COLO668 (cell line): Measurements from ENCODE around the gene PADI6.
"Not testable (repeated sequence)": the region's sequence is repeated elsewhere in the genome, so short reads cannot be mapped to it uniquely, and the experiment has no call there.

ENCODE experiments used
- DNase-seq: peaks from one replicate; lab custom pipeline; 2025; ENCODE audit not compliant: unreplicated experiment; lab: John Stamatoyannopoulos, UW

Gene PADI6

DNA sequence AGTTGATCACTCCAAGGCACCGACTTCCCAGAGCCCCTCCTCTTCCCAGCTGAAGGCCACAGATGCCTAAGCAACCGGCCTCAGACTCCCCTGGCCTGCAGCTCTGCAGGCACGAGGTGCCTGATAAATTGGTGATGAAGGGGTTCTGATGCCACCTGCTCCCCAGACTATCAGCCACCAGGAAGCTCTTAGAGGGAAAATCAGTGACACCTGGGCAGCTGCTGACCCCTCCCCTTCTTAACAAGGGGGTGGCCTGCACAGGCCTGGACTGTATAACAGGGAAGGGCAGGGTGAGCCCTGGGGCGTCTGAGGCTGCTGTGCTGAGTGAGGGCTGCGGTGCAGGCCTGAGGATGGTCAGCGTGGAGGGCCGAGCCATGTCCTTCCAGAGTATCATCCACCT, at the start of gene PADI6:
PADI6 (plus strand) TSS at position 301 of the 400 bp plus-strand sequence; CDS start at position 351, 50 bp downstream.
- no peak for DNase-seq

GRCh38 chr1:17328855-17329254, 43.1 kb upstream of the PADI6 start:
- no peak for DNase-seq

DNA sequence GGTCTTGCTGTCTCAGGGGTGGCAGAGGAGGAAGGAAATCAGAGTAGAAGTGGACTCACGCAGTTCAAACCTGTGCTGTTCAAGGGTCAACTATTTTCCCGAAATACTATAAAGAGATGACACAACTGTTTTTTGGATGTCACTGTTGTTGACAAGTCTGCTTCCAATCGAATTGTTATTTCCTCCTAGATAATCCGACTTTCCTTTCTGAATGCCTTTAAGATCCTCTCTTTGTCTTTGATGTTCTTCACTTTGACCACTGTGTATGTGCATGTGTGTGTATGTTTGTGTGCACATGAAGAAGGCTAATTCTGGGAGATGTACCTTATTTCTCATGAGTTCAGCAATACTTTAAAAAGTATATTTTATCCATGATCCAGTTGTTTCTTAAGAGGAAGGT, 42.4 kb upstream of the PADI6 start:
- DNase-seq: no peak

GRCh38 chr1:17330856-17331255, 41.1 kb upstream of the PADI6 start:
- no peak for DNase-seq

- no peak for DNase-seq
Observed at GRCh38 chr1:17333081-17333480, 38.9 kb upstream of the PADI6 start.

GRCh38 chr1:17335821-17336710, 35.9 kb upstream of the PADI6 start:
- DNase-seq: peak; percentile 82

GRCh38 chr1:17338706-17339493, 33.1 kb upstream of the PADI6 start:
- no peak for DNase-seq

DNA sequence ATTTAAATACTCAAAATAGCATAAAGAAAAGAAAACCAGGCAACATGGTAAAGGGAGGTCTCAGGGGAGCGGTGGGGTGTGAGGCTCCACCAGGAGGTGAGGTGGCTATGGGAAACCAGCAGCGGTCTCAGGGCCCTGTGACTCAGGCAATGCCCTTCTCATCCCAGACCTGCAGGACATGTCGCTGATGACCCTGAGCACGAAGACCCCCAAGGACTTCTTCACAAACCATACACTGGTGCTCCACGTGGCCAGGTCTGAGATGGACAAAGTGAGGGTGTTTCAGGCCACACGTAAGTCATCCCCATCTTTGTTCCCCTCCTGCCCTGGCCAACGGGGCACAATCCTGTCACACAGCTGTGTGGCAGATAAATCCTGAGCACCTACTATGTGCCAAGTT, 32.5 kb upstream of the PADI6 start:
- DNase-seq: no peak

DNA sequence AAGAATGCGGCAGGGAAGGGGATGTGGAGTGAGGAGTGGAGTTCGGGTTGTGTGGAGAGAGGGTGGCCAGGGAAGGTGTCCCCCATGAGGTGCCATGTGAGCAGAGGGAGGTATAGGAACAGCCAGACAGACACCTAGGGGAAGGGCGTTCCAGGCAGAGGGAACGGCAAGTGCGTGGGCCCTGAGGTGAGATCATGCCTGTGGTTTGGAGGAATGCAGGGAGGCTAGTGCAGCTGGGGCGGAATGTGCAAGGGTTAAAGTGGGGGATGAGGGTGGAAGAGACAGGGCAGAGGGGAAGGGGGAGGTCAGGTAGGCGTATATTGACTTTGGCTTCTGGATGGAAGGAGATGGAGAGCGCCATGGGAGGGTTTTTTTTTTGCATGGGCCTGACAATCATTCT, 31.6 kb upstream of the PADI6 start:
- DNase-seq: no peak

GRCh38 chr1:17342014-17342441, 30.0 kb upstream of the PADI6 start:
- DNase-seq: no peak

DNA sequence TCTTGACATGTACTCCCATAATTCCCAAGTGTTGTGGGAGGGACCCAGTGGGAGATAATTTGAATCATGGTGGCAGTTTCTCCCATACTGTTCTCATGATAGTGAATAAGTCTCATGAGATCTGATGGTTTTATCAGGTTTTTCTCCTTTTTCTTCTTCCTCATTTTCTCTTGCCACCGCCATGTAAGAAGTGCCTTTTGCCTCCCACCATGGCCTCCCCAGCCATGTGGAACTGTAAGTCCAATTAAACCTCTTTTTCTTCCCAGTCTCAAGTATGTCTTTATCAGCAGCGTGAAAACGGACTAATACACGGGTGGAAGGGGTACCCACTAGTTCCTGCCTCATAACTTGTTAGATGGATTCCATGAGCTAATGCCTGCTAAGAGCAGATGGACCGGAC, 26.5 kb upstream of the PADI6 start:
- not testable (repeated sequence) for DNase-seq

DNA sequence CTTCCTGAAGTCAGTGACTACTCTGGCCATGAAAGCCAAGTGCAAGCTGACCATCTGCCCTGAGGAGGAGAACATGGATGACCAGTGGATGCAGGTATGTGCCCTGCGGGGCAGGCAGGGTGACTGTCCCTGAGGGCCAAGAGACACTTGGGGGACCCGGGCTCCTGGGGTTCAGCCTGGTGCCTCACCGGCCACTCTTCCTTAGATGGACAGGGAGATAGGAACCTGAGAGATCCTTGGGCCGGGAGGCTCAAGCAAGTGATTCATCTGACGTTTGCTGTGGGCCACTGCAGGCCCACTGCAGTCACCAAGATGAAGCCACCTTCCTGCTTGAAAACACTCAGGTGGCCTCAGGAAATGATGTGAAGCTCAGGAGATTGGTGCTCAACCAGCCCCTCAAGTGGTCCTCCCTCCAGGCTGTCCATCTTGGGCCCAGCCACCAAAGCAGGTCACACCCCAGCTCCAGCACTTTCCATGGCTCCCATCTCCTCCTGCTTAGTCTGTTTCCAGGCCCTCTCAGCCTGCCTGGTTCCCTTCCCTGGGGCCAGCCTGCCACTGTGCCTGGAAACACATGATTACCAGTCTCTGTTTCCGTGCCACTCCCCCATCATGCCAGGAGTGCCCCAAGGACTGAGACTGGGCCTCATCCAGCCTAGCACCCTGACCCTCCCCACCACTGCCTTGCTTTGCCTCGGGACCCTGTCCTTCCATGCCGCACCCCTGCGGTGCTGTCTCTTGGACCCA, 25.8 kb upstream of the PADI6 start:
- no peak for DNase-seq

DNA sequence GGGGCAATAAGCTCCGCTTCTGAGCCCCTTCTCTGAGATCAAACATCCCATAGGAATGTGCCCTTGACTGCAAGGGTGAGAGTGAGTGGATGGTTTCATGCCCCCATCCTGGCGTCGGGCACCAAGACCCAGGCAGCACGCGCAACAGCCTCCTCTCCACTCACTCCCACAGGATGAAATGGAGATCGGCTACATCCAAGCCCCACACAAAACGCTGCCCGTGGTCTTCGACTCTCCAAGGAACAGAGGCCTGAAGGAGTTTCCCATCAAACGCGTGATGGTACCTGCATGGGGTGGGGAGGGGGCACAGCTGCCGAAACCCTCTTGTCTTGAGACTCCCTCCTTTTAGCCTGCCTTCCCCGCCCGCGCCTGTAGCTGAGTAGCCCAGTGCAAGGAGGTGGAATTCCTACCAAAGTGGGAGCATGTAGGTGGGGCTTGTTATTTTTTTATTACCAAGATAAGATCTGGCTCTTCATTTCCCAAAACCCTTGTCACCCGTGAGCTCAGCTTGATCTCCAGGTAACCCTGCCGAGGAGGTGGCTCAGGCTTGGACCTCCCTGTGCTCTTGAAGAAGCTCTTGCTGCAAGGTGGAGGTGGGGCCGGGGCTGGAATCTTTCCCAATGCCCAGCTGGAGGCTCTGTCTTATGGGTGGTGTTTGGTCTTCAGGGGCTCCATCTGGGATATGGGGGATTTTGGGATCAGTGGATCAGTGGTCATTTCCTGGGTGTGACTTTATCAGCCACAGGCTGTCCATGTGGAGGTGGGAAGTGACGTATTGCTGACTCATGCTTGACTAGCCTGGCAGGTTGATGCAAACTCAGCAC, 24.0 kb upstream of the PADI6 start:
- no peak for DNase-seq

DNA sequence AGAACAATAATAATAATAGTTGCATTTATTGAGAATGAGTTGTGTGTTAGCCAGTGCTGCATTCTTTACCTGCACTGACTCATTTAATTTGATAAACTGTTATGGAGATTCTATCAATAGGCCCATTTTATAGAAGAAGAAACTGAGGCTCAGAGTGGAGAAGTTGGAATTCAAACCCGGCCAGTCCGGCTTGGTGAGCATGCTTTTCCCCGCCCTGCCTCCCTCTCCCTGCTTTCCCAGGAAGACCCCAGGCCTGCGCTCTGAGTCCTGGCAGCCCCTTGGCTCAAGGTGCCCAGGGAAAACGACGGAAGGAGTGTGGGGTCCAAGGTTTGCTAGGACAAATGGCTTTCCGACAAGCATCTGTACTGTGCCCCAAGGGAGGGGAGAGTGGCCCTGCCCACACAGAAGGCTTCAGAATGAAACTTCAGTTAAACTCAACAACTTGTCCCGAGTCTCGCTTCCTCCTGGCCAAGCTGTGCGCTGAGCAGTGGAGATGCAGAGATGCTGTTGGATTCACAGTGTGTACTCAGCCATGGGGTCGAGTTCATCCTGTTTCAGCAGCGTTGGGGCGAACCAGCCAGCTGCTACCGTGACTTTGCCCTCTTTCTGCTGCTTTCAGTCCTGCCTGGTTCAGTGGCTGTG, 23.3 kb upstream of the PADI6 start:
- DNase-seq: no peak

DNA sequence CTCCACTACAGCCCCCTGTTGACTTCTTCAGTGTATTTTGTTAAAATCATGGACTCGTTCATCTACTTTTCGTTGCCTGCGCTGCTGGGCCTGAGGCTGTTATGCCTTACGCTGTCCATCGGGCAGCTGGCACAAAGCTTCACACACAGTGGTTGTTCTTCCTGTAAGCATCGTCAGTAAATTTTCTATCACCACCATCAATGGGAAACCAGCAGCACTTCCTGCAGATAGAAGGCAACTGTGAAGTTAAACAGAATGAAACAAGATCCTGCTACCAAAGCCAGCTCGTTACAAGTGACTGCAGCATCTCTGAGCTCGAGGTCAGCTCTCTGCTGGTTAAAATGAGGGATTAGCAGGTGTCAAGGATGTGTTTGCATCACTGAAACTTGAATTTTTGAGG, 21.9 kb upstream of the PADI6 start:
- DNase-seq: no peak

DNA sequence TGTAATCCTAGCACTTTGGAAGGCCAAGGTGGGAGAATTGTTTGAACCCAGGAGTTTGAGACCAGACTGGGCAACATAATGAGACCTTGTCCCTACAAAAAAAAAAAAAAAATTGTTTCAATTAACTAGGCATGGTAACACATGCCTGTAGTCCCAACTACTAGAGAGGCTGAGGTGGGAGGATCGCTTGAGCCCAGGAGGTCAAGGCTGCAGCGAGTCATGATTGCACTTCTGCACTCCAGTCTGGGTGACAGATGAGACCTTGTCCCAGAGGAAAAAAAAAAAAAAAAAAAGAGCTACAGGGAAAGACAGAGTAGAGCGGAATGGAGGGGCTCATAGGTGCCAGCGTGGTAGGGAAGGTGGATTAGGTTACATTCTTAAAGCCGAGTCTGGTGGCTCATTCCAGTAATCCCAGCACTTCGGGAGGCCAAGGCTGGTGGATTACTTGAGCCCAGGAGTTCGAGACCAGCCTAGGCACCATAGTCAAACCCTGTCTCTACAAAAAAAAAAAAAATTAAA, 21.0 kb upstream of the PADI6 start:
- DNase-seq: no peak

- no peak for DNase-seq
Observed at GRCh38 chr1:17351598-17352324, 20.2 kb upstream of the PADI6 start.

DNA sequence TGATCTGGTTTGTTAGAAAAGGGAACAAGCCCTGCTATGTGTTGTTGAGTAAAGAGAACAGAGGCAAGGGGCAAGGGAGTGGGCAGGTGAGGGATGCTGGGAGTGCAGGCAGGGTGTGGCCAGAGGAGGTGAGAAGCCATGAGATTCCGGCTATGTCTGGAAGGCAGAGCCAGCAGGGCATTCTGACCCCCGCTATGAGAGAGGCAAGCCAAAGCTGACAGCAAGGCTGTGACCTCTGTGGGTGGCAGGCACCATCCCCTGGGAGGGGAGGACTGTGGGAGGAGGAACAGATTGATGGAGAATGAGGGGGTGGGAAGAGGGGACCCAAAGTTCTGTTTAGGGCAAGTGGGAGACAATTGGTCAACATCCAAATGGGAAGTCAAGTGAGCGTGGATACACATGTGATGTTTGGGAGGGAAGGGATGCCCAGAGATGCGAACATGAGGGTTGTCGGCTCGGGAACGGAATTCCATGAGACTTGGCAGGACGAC, 19.5 kb upstream of the PADI6 start:
- DNase-seq: no peak

DNA sequence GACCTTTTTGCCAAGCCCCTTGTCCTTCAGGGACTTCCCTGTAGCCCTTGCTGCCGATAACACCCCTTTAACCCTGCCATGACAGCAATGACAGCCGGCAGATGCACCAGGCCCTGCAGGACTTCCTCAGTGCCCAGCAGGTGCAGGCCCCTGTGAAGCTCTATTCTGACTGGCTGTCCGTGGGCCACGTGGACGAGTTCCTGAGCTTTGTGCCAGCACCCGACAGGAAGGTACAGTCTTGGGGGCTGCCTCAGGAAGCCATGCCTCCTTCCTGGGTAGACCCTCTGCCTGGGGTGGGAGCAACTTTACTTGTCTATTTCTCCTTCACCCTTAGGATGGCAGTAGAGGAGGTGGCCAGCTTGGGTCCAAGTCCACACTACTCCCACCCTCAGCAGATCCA, 16.1 kb upstream of the PADI6 start:
- DNase-seq: no peak
